Left lung (tissue), 10 donors: Measurements from ENCODE around the gene ASIC2. TPM values are rescaled to one million over a fixed set of nuclear protein-coding genes. Genes with fewer than 3 reads are reported as not detected.

Source experiments
- ATAC-seq: fragments of 200-7000 bp; cut with Tn5 transposase; one replicate; pipeline ENCODE4 v1.9.1; 2020; ENCODE audit warnings: moderate library complexity
- DNase-seq, 4 donors: peaks; one replicate each; pipeline ENCODE4 v3.0.0-alpha.2; 2013 to 2020
- H3K27ac ChIP-seq, 2 donors: fragments of 200-600 bp; sonication (generic) in 1 of 2; one replicate each; pipeline versions ENCODE4 v1.5.0 to v1.8.0; 2020 to 2021
- H3K27me3 ChIP-seq, 2 donors: fragments of 200-600 bp; sonication (generic) in 1 of 2; one replicate each; pipeline versions ENCODE4 v1.5.0 to v1.8.0; 2020 to 2021
- H3K36me3 ChIP-seq, 2 donors: fragments of 200-600 bp; sonication (generic) in 1 of 2; one replicate each; pipeline versions ENCODE4 v1.5.0 to v1.8.0; 2020 to 2021
- H3K4me1 ChIP-seq, 2 donors: fragments of 200-600 bp; one replicate each; pipeline ENCODE4 v1.8.0; 2021
- H3K4me3 ChIP-seq, 2 donors: fragments of 200-600 bp; sonication (generic) in 1 of 2; one replicate each; pipeline versions ENCODE4 v1.5.0 to v1.8.0; 2020 to 2021; ENCODE audit warnings: mild to moderate bottlenecking in 1 of 2
- H3K9me3 ChIP-seq, 2 donors: fragments of 200-600 bp; sonication (generic) in 1 of 2; one replicate each; pipeline versions ENCODE4 v1.5.0 to v1.8.0; 2020 to 2021
- CTCF ChIP-seq, 2 donors: fragments of 200-600 bp; sonication (generic) in 1 of 2; IDR thresholded peaks; one replicate each; pipeline versions ENCODE4 v1.5.0 to v1.8.0; 2021; ENCODE audit warnings: antibody characterized with exemption in 2 of 2
- intact Hi-C, 2 donors: fragments of 100-400 bp; cut with DNase I; formaldehyde crosslinking; loops; one replicate each; pipeline versions ENCODE4 v1.11.2 to v1.14.2; 2022
- polyA plus RNA-seq, 6 donors: library from polyadenylated mRNA; unstranded; fragments of 120-200 nt; gene quantifications; one replicate each; pipeline ENCODE4 v1.2.1, GENCODE V29; 2013; ENCODE audit not compliant: insufficient read length in 6 of 6
- total RNA-seq, 2 donors: library from RNA; stranded (reverse); fragmentation: NEBNext Ultra II Directional; extraction: Animal tissue kit (Norgen Biotek cat#: 25700); gene quantifications; one replicate each; pipeline ENCODE4 v1.2.1, GENCODE V29; 2021
- donor health status: DM: no; HTN: yes; CAD: no.
- donor health status: DM: no; HTN: no; CAD: no.

The ASIC2 gene
- total and polyA plus RNA-seq, 8 donors, result 0.08 to 0.59 (median 0.46) TPM

- no peaks in the 10 kb centered on the region for H3K36me3 ChIP-seq
- intact Hi-C loops, result no loop called here
- no peak for TF ChIP-seq CTCF (IDR thresholded peaks at IDR 0.05)
- peaks cover 0 to 9% of the 10 kb centered on the region in 2 donors for H3K27me3 ChIP-seq
- no peak overlapping the region for H3K4me3 ChIP-seq
- no peak overlapping the region for H3K27ac ChIP-seq
- H3K4me1 ChIP-seq, result no peaks in the 10 kb centered on the region
- DNase-seq, result no peak
- no peak for ATAC-seq
- H3K9me3 ChIP-seq, result no peaks in the 10 kb centered on the region
Measured at GRCh38 chr17:33099906-33100305, 193.2 kb downstream of the ASIC2 start.

- intact Hi-C loops, result no loop called here
- TF ChIP-seq CTCF (IDR thresholded peaks at IDR 0.05), result no peak
- DNase-seq (no peak), ATAC-seq (no peak)
- H3K27me3 ChIP-seq, result peaks cover 0 to 15% of the 10 kb centered on the region in 2 donors
- no peaks in the 10 kb centered on the region for H3K36me3 ChIP-seq
- H3K27ac ChIP-seq, result no peak overlapping the region
- H3K4me1 ChIP-seq, result no peaks in the 10 kb centered on the region
- H3K4me3 ChIP-seq, result no peak overlapping the region
- no peaks in the 10 kb centered on the region for H3K9me3 ChIP-seq
Measured at GRCh38 chr17:33099252-33099651, 193.8 kb downstream of the ASIC2 start.

- intact Hi-C loops, result no loop called here
Measured at GRCh38 chr17:33097411-33097810, 195.7 kb downstream of the ASIC2 start.

GRCh38 chr17:33096161-33096560 lies 196.9 kb downstream of the ASIC2 start:
- ATAC-seq (no peak), DNase-seq (no peak)
- H3K27me3 ChIP-seq, result peaks cover 0 to 34% of the 10 kb centered on the region in 2 donors
- TF ChIP-seq CTCF (IDR thresholded peaks at IDR 0.05), result no peak
- H3K36me3 ChIP-seq, result no peaks in the 10 kb centered on the region
- no peak overlapping the region for H3K4me3 ChIP-seq
- intact Hi-C loops, result no loop called here
- H3K9me3 ChIP-seq, result no peaks in the 10 kb centered on the region
- no peaks in the 10 kb centered on the region for H3K4me1 ChIP-seq
- H3K27ac ChIP-seq, result no peak overlapping the region

More at GRCh38 chr17:33097411-33097810, 195.7 kb downstream of the ASIC2 start:
- no peaks in the 10 kb centered on the region for H3K9me3 ChIP-seq
- H3K27me3 ChIP-seq, result peaks cover 0 to 25% of the 10 kb centered on the region in 2 donors
- no peaks in the 10 kb centered on the region for H3K4me1 ChIP-seq
- H3K4me3 ChIP-seq, result no peak overlapping the region
- H3K27ac ChIP-seq, result no peak overlapping the region
- ATAC-seq (no peak), DNase-seq (no peak)
- no peaks in the 10 kb centered on the region for H3K36me3 ChIP-seq
- no peak for TF ChIP-seq CTCF (IDR thresholded peaks at IDR 0.05)

GRCh38 chr17:33091271-33091670 lies 201.8 kb downstream of the ASIC2 start:
- ATAC-seq (no peak), DNase-seq (no peak)
- Histone ChIP-seq H3K9me3 (no peaks in the 10 kb centered on the region), H3K36me3 (no peaks in the 10 kb centered on the region), H3K4me1 (no peaks in the 10 kb centered on the region), H3K4me3 (no peak overlapping the region), H3K27ac (no peak overlapping the region), H3K27me3 (peaks cover 0 to 49% of the 10 kb centered on the region in 2 donors)
- no peak for TF ChIP-seq CTCF (IDR thresholded peaks at IDR 0.05)
- intact Hi-C loops, result no loop called here
